ENCODE measurements around the gene OOSP4A.

GRCh38 chr11:60003729-60004128 lies 39.9 kb downstream of the OOSP4A start:
- no peak for TF ChIP-seq YY1 (IDR thresholded peaks at IDR 0.05; ENCODE audit: low read depth)
- TF ChIP-seq, protein P1, sequence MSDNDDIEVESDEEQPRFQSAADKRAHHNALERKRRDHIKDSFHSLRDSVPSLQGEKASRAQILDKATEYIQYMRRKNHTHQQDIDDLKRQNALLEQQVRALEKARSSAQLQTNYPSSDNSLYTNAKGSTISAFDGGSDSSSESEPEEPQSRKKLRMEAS (IDR thresholded peaks at IDR 0.05): no peak
- no peak for TF ChIP-seq EP300 (IDR thresholded peaks at IDR 0.05; ENCODE audit: borderline replicate concordance)
- TF ChIP-seq, protein P2, sequence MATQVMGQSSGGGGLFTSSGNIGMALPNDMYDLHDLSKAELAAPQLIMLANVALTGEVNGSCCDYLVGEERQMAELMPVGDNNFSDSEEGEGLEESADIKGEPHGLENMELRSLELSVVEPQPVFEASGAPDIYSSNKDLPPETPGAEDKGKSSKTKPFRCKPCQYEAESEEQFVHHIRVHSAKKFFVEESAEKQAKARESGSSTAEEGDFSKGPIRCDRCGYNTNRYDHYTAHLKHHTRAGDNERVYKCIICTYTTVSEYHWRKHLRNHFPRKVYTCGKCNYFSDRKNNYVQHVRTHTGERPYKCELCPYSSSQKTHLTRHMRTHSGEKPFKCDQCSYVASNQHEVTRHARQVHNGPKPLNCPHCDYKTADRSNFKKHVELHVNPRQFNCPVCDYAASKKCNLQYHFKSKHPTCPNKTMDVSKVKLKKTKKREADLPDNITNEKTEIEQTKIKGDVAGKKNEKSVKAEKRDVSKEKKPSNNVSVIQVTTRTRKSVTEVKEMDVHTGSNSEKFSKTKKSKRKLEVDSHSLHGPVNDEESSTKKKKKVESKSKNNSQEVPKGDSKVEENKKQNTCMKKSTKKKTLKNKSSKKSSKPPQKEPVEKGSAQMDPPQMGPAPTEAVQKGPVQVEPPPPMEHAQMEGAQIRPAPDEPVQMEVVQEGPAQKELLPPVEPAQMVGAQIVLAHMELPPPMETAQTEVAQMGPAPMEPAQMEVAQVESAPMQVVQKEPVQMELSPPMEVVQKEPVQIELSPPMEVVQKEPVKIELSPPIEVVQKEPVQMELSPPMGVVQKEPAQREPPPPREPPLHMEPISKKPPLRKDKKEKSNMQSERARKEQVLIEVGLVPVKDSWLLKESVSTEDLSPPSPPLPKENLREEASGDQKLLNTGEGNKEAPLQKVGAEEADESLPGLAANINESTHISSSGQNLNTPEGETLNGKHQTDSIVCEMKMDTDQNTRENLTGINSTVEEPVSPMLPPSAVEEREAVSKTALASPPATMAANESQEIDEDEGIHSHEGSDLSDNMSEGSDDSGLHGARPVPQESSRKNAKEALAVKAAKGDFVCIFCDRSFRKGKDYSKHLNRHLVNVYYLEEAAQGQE (IDR thresholded peaks at IDR 0.05; ENCODE audit: low read depth): no peak
- no peak for TF ChIP-seq CREB1 (IDR thresholded peaks at IDR 0.05; ENCODE audit: low read depth)

Measured in Ishikawa (cell line).